NT2/D1 (cell line): ENCODE results near the gene DAB2IP.

Experiments
- DNase-seq: peaks from one replicate; pipeline ENCODE4 v3.0.0-alpha.2; 2011; ENCODE audit warnings: low read depth, low spot score
- H3K27me3 ChIP-seq: 2 replicates; pipeline ENCODE4 v1.6.0; 2011; ENCODE audit warnings: mild to moderate bottlenecking; ENCODE audit not compliant: insufficient read length, insufficient read depth
- H3K36me3 ChIP-seq: 2 replicates; pipeline ENCODE4 v1.6.1; 2011; ENCODE audit warnings: mild to moderate bottlenecking, low read length, mixed read lengths; ENCODE audit not compliant: insufficient read depth, insufficient read length
- H3K4me1 ChIP-seq: 2 replicates; pipeline ENCODE4 v1.5.1; 2011; ENCODE audit not compliant: insufficient read depth, insufficient read length
- H3K4me3 ChIP-seq: 2 replicates; pipeline ENCODE4 v1.5.1; 2011; ENCODE audit warnings: low read depth; ENCODE audit not compliant: insufficient read length
- H3K9ac ChIP-seq: 2 replicates; pipeline ENCODE4 v1.6.0; 2011; ENCODE audit warnings: low read depth; ENCODE audit not compliant: insufficient read length
- H3K9me3 ChIP-seq: 2 replicates; pipeline ENCODE4 v1.5.1; 2011; ENCODE audit warnings: mild to moderate bottlenecking, low read length; ENCODE audit not compliant: insufficient read depth
- SUZ12 ChIP-seq: IDR thresholded peaks from 2 replicates; pipeline ENCODE4 v1.6.1; 2011; ENCODE audit not compliant: insufficient read length, insufficient read depth; ENCODE audit errors: extremely low read depth
- YY1 ChIP-seq: IDR thresholded peaks from 2 replicates; pipeline ENCODE4 v1.6.1; 2011; ENCODE audit not compliant: insufficient read length, insufficient read depth
- ZNF274 ChIP-seq: IDR thresholded peaks from 2 replicates; pipeline ENCODE4 v1.6.1; 2011; ENCODE audit warnings: mild to moderate bottlenecking, low read depth, low read length

DAB2IP gene

GRCh38 chr9:121651295-121652020 is at the start of gene DAB2IP:
Gene DAB2IP (plus strand): TSS chr9:121651634. CDS start chr9:121651776, 142 bp downstream.
- H3K9ac ChIP-seq, result peak within 1 kb of the TSS; percentile 87
- DNase-seq, result peak; percentile 71

GRCh38 chr9:121603028-121603427 is 48.4 kb upstream of the DAB2IP start:
- H3K9me3 ChIP-seq, result no peaks in the 10 kb centered on the region
- TF ChIP-seq SUZ12, result no peak
- TF ChIP-seq YY1, result no peak
- no peak for TF ChIP-seq ZNF274
- H3K9ac ChIP-seq, result no peak overlapping the region
- H3K4me1 ChIP-seq, result peaks cover 23% of the 10 kb centered on the region
- H3K27me3 ChIP-seq, result peaks cover 18% of the 10 kb centered on the region
- no peak overlapping the region for H3K4me3 ChIP-seq
- DNase-seq, result no peak
- no peaks in the 10 kb centered on the region for H3K36me3 ChIP-seq

More at GRCh38 chr9:121651295-121652020, at the start of gene DAB2IP:
- H3K36me3 ChIP-seq, result peaks cover 23% of the 10 kb centered on the region
- H3K4me3 ChIP-seq, result peak within 1 kb of the TSS; percentile 73
- H3K4me1 ChIP-seq, result peaks cover 34% of the 10 kb centered on the region
- H3K27me3 ChIP-seq, result no peaks in the 10 kb centered on the region
- TF ChIP-seq SUZ12, result no peak
- TF ChIP-seq ZNF274, result no peak
- TF ChIP-seq YY1, result no peak
- no peaks in the 10 kb centered on the region for H3K9me3 ChIP-seq

- no peak for DNase-seq
- TF ChIP-seq YY1 (no peak), SUZ12 (no peak), ZNF274 (no peak)
- Histone ChIP-seq H3K27me3 (peaks cover 18% of the 10 kb centered on the region), H3K9me3 (no peaks in the 10 kb centered on the region), H3K36me3 (no peaks in the 10 kb centered on the region), H3K9ac (no peak overlapping the region), H3K4me3 (no peak overlapping the region), H3K4me1 (peaks cover 20% of the 10 kb centered on the region)
Measured at GRCh38 chr9:121604242-121604641, 47.2 kb upstream of the DAB2IP start.

GRCh38 chr9:121604654-121605053 is 46.8 kb upstream of the DAB2IP start:
- peaks cover 16% of the 10 kb centered on the region for H3K27me3 ChIP-seq
- H3K4me3 ChIP-seq, result no peak overlapping the region
- TF ChIP-seq ZNF274 (no peak), YY1 (no peak), SUZ12 (no peak)

GRCh38 chr9:121607434-121608167 is 43.8 kb upstream of the DAB2IP start:
- H3K36me3 ChIP-seq, result no peaks in the 10 kb centered on the region
- H3K9ac ChIP-seq, result no peak overlapping the region
- no peaks in the 10 kb centered on the region for H3K9me3 ChIP-seq
- H3K27me3 ChIP-seq, result no peaks in the 10 kb centered on the region
- TF ChIP-seq ZNF274 (no peak), YY1 (no peak), SUZ12 (no peak)
- H3K4me3 ChIP-seq, result no peak overlapping the region
- no peak for DNase-seq
- H3K4me1 ChIP-seq, result peaks cover 13% of the 10 kb centered on the region

More at GRCh38 chr9:121604654-121605053, 46.8 kb upstream of the DAB2IP start:
- Histone ChIP-seq H3K36me3 (no peaks in the 10 kb centered on the region), H3K9ac (no peak overlapping the region), H3K4me1 (peaks cover 20% of the 10 kb centered on the region), H3K9me3 (no peaks in the 10 kb centered on the region)
- DNase-seq, result no peak

GRCh38 chr9:121608168-121608853 is 43.1 kb upstream of the DAB2IP start:
- no peak overlapping the region for H3K4me3 ChIP-seq
- TF ChIP-seq ZNF274, result no peak
- TF ChIP-seq SUZ12, result no peak
- no peak for TF ChIP-seq YY1

More at GRCh38 chr9:121608168-121608853, 43.1 kb upstream of the DAB2IP start:
- no peak overlapping the region for H3K9ac ChIP-seq
- peaks cover 15% of the 10 kb centered on the region for H3K4me1 ChIP-seq
- no peak for DNase-seq
- H3K36me3 ChIP-seq, result no peaks in the 10 kb centered on the region
- no peaks in the 10 kb centered on the region for H3K9me3 ChIP-seq
- no peaks in the 10 kb centered on the region for H3K27me3 ChIP-seq
